DOHH2 (cell line): ENCODE data around the gene AFF2.

ENCODE experiments used
- H3F3A ChIP-seq: fragments of 200-600 bp; sonication (generic), shearing (Covaris generic); 2 replicates; pipeline ENCODE4 v1.6.0; 2016; ENCODE audit warnings: antibody characterized with exemption, mild to moderate bottlenecking; ENCODE audit not compliant: control insufficient read depth, insufficient read depth
- H3K27ac ChIP-seq: fragments of 200-600 bp; sonication (generic); 2 replicates; pipeline ENCODE4 v1.5.1; 2014; ENCODE audit warnings: low read depth, mild to moderate bottlenecking, low read length, moderate library complexity
- H3K27me3 ChIP-seq: fragments of 200-600 bp; sonication (generic); 2 replicates; pipeline ENCODE4 v1.6.1; 2014; ENCODE audit warnings: mild to moderate bottlenecking, low read length, mixed read lengths; ENCODE audit not compliant: control insufficient read depth
- H3K36me3 ChIP-seq: fragments of 200-600 bp; sonication (generic); 2 replicates; pipeline ENCODE4 v1.6.1; 2014; ENCODE audit warnings: mild to moderate bottlenecking, low read length, moderate library complexity, mixed read lengths; ENCODE audit not compliant: control insufficient read depth
- H3K4me1 ChIP-seq: fragments of 200-600 bp; sonication (generic); 2 replicates; pipeline ENCODE4 v1.6.1; 2014; ENCODE audit warnings: mild to moderate bottlenecking, low read length, mixed read lengths; ENCODE audit not compliant: control insufficient read depth
- H3K4me2 ChIP-seq: fragments of 200-600 bp; sonication (generic); 2 replicates; pipeline ENCODE4 v1.6.0; 2014; ENCODE audit warnings: mild to moderate bottlenecking, low read length, moderate library complexity
- H3K4me3 ChIP-seq: fragments of 200-600 bp; sonication (generic); 2 replicates; pipeline ENCODE4 v1.5.1; 2014; ENCODE audit warnings: mild to moderate bottlenecking, low read length, mixed read lengths
- H3K79me2 ChIP-seq: fragments of 200-600 bp; sonication (generic); 2 replicates; pipeline ENCODE4 v1.6.1; 2014; ENCODE audit warnings: mild to moderate bottlenecking, low read length, mixed read lengths; ENCODE audit not compliant: control insufficient read depth
- H3K9me2 ChIP-seq: fragments of 200-600 bp; sonication (generic); replicated peaks from 2 replicates; pipeline ENCODE4 v1.6.1; 2014; ENCODE audit warnings: mild to moderate bottlenecking, low read length, mixed read lengths; ENCODE audit not compliant: control insufficient read depth
- H3K9me3 ChIP-seq: fragments of 200-600 bp; sonication (generic); 2 replicates; pipeline ENCODE4 v1.6.1; 2014; ENCODE audit warnings: antibody characterized with exemption, low read length, mixed read lengths; ENCODE audit not compliant: control insufficient read depth, insufficient read depth
- H4K20me1 ChIP-seq: fragments of 200-600 bp; sonication (generic); 2 replicates; pipeline ENCODE4 v1.6.0; 2014; ENCODE audit warnings: low read depth, mild to moderate bottlenecking, antibody characterized with exemption, low read length, moderate library complexity; ENCODE audit not compliant: control insufficient read depth, insufficient read depth
- EZH2phosphoT487 ChIP-seq: fragments of 200-600 bp; sonication (generic); IDR thresholded peaks from 2 replicates; pipeline ENCODE4 v1.6.1; 2017; ENCODE audit warnings: borderline replicate concordance, mild to moderate bottlenecking, antibody characterized with exemption, low read length, moderate library complexity, mixed read lengths
- TF ChIP-seq, protein P1 (sequence below): fragments of 200-600 bp; sonication (generic); IDR thresholded peaks from one replicate; pipeline ENCODE4 v1.5.1; 2014; ENCODE audit warnings: antibody characterized with exemption, mild to moderate bottlenecking, low read depth, low read length; ENCODE audit not compliant: poor library complexity, severe bottlenecking

Gene AFF2

DNA sequence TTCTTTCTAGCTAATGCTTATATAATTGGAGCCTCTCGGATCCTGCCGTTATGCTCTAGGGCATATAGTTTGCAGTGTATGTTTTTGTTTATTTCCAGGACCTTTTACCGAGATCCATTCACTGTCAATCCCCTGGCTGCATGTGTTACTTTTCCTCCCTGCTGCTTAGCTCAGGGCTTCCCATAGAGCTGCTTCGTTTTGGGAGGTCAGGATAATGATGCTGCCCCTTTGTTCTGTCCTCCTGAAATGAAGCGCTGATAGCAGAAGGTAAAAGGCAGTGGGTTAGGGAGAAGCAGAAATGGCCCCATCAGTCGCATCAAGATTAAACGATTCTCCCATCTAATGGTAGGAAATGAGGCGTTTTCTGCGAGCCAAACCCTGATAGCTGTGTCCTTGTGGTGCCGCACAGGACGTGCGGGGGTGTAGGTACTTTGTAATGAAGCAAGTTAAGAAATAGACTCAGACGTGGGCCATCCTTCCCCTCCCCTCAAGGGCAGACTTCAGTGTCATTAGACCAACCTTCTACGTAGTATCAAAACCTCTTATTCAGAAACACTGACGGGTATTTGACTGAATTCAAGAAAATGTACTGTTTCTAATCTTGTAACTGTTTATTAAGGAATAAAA, 37.3 kb downstream of the AFF2 start:
- Histone ChIP-seq H3K27me3 (no peaks in the 10 kb centered on the region), H3K4me2 (peak overlapping the region; percentile 95), H3K4me3 (peak overlapping the region; percentile 67), H3K4me1 (peaks cover 96% of the 10 kb centered on the region), H3K9me2 (no peaks in the 10 kb centered on the region), H3K27ac (peak overlapping the region; percentile 98), H3K79me2 (peaks cover 83% of the 10 kb centered on the region), H3K36me3 (peaks cover 7% of the 10 kb centered on the region), H3F3A (peaks cover 39% of the 10 kb centered on the region), H3K9me3 (no peaks in the 10 kb centered on the region), H4K20me1 (no peaks in the 10 kb centered on the region)
- TF ChIP-seq, protein P1, sequence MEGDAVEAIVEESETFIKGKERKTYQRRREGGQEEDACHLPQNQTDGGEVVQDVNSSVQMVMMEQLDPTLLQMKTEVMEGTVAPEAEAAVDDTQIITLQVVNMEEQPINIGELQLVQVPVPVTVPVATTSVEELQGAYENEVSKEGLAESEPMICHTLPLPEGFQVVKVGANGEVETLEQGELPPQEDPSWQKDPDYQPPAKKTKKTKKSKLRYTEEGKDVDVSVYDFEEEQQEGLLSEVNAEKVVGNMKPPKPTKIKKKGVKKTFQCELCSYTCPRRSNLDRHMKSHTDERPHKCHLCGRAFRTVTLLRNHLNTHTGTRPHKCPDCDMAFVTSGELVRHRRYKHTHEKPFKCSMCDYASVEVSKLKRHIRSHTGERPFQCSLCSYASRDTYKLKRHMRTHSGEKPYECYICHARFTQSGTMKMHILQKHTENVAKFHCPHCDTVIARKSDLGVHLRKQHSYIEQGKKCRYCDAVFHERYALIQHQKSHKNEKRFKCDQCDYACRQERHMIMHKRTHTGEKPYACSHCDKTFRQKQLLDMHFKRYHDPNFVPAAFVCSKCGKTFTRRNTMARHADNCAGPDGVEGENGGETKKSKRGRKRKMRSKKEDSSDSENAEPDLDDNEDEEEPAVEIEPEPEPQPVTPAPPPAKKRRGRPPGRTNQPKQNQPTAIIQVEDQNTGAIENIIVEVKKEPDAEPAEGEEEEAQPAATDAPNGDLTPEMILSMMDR: no peak
- no peak for TF ChIP-seq EZH2phosphoT487

DNA sequence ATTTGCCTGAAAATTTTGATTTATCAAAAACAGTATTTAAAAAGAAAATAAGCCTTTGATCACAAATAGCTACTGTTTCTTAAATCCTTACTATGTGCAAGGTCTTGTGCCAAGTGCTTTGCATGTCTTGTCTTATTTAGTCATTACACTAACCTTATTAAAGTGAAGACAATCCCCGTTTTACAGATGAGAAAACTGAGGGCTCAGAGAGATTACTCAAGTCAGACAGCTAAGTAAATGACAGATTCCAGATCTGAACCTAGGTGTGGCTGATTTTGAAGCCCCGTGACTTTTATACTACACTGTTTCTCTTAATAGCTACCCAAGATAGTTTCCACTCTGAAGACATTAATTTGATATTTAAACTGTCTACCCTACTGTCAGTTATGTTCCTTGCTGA, 38.2 kb downstream of the AFF2 start:
- Histone ChIP-seq H3K79me2 (peaks cover 83% of the 10 kb centered on the region), H4K20me1 (no peaks in the 10 kb centered on the region), H3K9me3 (no peaks in the 10 kb centered on the region), H3K4me3 (peak overlapping the region; percentile 67), H3K4me1 (peaks cover 97% of the 10 kb centered on the region), H3F3A (peaks cover 43% of the 10 kb centered on the region), H3K27me3 (no peaks in the 10 kb centered on the region), H3K27ac (peak overlapping the region; percentile 98), H3K9me2 (no peaks in the 10 kb centered on the region), H3K4me2 (peak overlapping the region; percentile 95), H3K36me3 (peaks cover 8% of the 10 kb centered on the region)
- TF ChIP-seq EZH2phosphoT487: no peak
- TF ChIP-seq, protein P1: no peak

DNA sequence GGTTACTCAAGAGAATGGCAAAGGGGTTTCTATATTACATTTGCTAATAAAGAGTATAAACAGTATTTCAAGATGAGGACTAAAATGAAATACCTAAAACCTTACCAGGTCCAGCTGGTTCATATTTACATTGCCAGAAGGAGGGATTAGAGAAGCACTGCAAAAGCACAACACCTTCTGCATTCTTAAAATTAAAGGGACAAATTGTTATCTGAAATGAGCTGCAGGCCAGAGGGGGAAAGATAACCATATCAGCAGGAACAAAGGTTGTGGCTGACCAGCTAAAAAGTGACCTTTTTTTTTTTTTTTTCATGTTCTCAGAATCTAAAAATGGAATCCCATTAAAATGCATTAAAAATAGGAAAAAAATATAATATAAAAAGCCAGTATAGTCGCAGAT, 39.7 kb downstream of the AFF2 start:
- Histone ChIP-seq H3K27me3 (no peaks in the 10 kb centered on the region), H3K9me3 (no peaks in the 10 kb centered on the region), H3K4me3 (peak overlapping the region; percentile 74), H3K36me3 (peaks cover 21% of the 10 kb centered on the region), H3K4me2 (peak overlapping the region; percentile 95), H3K27ac (peak overlapping the region; percentile 98), H3K79me2 (peaks cover 83% of the 10 kb centered on the region), H3F3A (peaks cover 43% of the 10 kb centered on the region), H3K9me2 (no peaks in the 10 kb centered on the region), H3K4me1 (peaks cover 98% of the 10 kb centered on the region), H4K20me1 (no peaks in the 10 kb centered on the region)
- TF ChIP-seq, protein P1: no peak
- no peak for TF ChIP-seq EZH2phosphoT487
